RKO (cell line): ENCODE data around the gene DAPK1.
A peak's percentile ranks its signal among the peaks of the same experiment; 100 is the strongest.

ENCODE experiments used
- DNase-seq: peaks from one replicate; pipeline ENCODE4 v3.0.0-alpha.2; 2016; ENCODE audit warnings: low spot score

The DAPK1 gene

GRCh38 chr9:87643778-87644570, 146.3 kb downstream of the DAPK1 start:
- DNase-seq: no peak

- DNase-seq: no peak
These were observed 147.0 kb downstream of the DAPK1 start for GRCh38 chr9:87644659-87645058.

DNA sequence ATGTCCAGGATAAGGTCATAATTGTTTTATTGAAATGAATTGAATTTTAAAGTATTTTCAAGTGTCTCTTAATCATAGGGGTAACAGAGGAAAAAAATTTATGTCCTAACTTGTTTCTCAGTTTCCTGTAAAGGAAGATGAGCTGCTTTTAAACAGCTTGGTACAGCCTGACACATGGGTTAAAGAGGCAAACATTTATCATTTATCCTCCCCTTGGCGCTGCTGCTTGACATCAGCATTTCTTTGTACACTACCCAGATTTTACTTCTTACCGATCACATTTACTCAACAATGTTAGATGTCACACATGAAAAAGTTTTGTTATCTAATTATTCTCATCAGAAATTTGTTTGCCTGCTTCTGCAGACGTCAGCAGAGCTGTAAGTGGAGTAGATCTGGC, 148.9 kb downstream of the DAPK1 start:
- no peak for DNase-seq

DNA sequence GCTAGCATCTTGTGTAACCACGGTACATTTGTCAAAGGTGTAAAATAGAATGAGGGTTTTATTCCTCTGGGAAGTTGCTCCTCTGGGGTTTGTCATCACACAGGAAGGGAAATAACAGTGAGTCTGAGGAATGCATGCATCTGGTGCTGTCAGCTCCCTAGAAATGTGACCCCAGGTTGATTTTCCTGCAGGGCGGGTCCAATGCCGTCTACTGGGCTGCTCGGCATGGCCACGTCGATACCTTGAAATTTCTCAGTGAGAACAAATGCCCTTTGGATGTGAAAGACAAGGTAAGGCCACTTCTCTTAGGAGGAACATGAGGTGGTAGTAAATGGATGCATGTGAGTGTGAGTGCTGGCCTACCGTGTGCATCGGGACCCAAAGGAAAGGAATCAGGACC, 149.4 kb downstream of the DAPK1 start:
- no peak for DNase-seq

DNA sequence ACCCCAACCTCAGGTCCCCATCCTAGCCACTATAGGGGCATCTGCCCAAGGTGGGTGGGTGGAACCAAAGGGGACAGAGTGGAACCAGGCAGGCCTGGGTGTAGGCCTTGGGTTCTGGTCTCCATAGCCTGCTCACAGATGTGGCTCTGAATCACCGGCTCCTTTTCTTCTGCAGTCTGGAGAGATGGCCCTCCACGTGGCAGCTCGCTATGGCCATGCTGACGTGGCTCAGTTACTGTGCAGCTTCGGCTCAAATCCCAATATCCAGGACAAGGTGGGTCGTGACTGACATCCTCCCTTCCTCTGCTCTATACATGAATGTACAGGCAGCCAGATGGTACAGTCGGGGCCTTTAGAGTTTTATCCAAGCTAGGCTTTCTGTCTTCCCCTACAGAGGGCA, 150.9 kb downstream of the DAPK1 start:
- DNase-seq: no peak

DNA sequence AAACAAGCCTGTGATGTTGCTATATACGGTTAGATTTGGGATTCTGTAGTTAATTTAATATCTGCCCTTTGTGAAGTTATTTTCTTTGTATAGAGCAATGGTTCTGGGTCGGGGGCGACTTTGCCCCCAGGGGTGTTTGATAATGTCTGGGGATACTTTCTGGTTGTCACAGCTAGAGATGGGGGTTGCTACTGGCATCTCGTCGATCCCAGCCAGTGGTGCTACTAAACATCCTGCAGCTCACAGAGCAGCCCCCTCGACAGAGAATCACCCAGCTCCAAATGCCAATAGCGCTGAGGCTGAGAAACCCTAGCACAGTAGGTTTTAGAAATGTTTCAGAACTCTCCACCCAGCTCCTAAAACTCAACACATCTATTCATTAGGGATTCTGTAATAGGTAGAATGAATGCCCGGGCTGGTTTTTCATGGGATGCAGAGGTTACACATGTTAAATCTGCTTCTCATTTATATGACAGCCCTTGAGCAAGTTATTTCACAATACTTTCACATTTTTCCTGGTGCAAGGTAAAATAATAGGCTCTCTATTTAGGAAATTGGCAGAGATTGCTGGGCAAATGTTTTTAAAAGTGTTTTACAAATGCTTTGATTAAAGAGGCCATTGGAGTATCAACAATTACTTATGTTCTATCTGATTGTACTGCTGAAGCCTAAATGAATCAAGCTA, 153.1 kb downstream of the DAPK1 start:
- no peak for DNase-seq

- no peak for DNase-seq
These were observed 153.8 kb downstream of the DAPK1 start for GRCh38 chr9:87651431-87651830.

GRCh38 chr9:87653941-87654340, 156.3 kb downstream of the DAPK1 start:
- no peak for DNase-seq

- DNase-seq: no peak
These were observed 158.1 kb downstream of the DAPK1 start for GRCh38 chr9:87655731-87656130.

DNA sequence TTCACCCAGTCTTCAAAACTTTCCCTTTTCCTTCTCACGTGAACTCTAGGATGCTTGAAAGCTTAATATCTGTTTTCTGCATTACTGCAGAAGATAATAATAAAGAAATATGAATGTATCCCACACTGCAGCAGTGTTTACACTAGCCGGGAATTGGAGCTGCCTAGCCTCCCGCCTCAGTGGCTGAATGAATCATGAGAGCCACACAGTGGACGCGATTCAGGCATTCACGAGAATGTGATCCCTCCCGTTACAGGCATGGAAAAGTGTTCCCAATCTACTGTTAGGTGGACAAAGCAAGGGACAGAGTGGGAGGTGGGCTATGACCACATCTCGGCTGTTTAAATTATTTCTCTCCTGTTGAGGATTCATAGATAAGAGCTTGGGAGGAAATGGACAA, 158.8 kb downstream of the DAPK1 start:
- no peak for DNase-seq

DNA sequence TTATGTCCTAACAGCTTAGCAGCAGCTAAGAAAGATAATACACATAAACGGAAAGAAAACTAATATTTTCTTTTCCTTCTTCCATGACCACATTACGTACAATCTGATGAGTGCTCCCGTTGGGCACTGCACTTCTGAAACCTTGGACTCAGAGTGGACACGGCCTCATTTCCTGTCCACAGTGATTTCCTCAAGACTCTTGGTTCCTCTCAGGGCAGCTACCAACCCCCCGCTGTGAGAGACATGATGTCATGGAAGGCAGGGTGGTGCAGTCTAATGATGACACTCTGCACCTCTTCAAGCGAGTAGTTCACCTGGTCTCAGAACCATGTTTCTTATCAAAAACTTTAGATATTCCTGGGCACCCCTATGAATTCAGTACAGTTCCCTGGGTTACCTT, 159.5 kb downstream of the DAPK1 start:
- no peak for DNase-seq

- no peak for DNase-seq
These were observed 160.2 kb downstream of the DAPK1 start for GRCh38 chr9:87657893-87658292.

DNA sequence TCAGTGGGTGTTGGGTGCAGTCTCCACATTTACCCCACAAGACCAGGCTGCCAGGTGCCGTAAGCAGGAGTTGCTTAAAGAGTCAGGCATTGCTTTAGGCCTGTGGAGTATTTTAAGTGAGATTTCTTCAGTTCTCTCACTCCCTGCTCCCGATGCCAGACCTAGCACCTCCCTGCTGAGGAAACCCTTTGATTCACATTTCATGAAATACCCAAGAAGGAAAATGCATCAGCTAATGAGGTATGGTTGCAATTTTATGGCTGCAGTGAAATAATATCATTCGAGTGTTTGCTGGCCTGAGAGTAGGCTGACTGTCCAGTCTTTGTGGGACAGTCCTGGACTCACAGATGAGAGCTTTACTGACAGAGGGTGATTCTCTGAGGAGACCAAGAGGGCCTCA, 160.8 kb downstream of the DAPK1 start:
- DNase-seq: no peak

DNA sequence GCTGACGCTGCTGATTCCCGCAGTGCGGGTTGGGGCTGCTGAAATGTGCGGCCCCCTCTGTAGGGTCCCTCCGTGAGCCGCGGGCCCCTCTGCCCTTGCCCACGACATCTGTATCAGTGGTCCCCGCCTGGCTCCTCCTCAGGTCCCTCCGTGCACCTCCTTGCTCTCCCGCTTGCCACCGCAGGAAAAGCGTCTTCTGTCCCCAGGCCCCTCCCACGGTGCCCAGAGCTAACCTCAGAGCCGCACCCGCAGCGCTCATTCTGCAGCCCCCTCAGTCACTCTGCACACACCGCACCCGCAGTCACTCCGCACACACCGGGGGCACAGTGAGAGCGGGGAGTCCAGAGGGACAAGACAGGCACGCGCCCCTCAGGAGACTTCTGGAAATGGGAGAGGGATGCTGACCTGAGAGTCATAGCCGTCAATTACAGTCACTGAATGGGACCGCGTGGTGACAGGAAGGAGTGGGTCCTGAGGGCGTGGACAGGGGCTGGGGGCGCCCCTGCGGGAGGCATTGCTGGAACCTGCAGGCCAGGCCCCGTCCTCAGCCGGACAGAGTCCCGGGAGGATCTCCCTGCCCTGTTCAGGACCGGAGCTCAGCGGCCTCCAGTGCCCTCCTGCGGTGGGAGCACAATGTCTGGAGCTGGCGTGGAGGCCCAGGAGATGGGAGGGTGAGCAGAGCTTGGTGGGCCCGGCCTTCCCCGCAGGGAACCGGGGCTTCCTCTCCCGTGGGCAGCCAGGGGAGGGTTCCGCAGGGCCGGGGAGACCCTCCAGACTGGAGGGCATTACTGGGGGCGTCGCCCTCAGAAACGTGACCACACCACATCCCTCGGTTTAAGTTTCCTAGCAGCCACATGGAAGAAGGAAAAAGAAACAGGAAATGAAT, 162.1 kb downstream of the DAPK1 start:
- DNase-seq: no peak

DNA sequence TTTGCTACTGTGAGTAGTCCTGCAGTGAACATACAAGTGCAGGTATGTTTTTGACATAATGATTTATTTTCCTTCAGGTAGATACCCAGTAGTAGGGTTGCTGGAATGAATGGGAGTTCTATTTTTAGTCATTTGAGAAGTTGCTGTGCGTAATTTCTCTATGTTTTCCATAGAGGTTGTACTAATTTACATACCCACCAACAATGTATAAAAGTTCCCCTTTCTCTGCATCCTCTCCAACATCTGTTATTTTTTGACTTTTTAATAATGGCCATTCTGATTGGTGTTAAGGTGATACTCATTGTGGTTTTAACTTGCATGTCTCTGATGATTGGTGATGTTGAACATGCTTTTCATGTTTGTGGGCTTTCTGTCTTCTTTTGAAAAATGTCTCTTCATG, 163.6 kb downstream of the DAPK1 start:
- DNase-seq: no peak

- peak; percentile 14 for DNase-seq
These were observed 165.3 kb downstream of the DAPK1 start for GRCh38 chr9:87662808-87663528.

GRCh38 chr9:87663556-87663955, 165.9 kb downstream of the DAPK1 start:
- DNase-seq: no peak

GRCh38 chr9:87664153-87665060, 166.7 kb downstream of the DAPK1 start:
- DNase-seq: no peak

DNA sequence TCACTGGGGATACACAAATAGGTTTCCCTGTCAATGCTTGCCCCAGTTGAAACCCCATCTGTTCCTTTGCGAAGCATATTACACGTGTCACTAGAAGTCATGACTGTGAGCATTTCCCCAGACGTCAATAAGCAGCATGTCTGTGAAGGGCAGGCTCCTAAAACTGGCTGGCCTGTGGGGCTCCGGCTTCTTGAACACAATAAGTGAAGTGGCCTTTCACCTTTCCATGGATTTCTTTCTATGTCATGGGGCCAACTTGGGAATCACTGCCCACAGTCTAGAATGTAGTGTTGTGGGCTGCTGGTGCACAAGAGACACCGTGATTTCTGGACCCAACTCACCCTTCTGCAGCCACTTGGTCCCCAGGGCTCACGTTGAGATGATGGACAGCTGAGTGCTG, 167.8 kb downstream of the DAPK1 start:
- DNase-seq: no peak

DNA sequence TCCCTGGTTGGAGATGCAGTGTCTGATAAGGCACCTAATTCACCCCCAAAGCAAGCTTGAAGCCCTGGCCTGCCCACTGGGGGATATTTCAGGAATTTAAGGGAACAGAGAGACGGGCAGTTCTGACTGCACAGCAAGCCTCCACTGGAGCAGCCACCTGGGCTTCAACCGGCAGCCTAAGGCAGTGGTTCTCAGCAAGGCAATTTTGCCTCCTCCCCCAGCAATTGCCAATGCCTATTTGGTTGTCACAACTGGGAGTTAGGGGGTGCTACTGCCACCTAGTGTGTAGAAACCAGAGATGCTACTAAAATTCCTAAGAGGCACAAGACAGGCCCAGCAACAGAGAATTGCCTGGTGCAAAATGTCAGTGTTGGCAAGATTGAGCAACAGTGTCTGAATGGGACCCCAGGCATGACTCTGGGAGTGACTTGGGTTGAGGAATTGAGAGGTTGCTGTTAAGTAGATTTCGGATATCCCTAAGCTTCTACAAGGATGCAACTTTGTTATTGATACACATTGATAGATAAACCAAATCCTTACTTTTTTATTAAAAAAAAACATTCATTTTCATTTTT, 169.6 kb downstream of the DAPK1 start:
- DNase-seq: peak; percentile 68

DNA sequence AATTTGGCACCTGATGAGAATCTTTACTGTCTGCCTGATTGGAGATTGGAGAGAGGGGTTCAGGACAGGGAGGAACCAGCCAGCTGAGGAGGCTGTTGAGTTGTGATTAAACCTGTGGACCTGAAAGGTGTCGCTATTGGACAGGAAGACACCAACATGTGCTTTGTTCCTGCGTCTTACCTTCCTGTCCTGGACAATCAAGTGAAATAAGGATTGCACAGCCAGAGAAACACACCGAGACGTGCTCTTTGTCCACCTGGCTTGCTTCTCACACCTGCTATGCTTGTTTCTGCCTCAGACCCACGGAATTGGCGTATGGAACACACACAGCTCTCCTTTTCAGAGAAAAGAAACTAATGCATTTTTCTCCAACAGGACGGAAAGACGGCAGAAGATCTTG, 170.6 kb downstream of the DAPK1 start:
- no peak for DNase-seq
